ENCODE measurements around the gene IL22RA1. TPM values are rescaled to one million over a fixed set of nuclear protein-coding genes. Genes with fewer than 3 reads are reported as not detected.

Gene IL22RA1
- total RNA-seq, 2 donors from 2014 or later: 0.09 to 0.26 TPM

DNA sequence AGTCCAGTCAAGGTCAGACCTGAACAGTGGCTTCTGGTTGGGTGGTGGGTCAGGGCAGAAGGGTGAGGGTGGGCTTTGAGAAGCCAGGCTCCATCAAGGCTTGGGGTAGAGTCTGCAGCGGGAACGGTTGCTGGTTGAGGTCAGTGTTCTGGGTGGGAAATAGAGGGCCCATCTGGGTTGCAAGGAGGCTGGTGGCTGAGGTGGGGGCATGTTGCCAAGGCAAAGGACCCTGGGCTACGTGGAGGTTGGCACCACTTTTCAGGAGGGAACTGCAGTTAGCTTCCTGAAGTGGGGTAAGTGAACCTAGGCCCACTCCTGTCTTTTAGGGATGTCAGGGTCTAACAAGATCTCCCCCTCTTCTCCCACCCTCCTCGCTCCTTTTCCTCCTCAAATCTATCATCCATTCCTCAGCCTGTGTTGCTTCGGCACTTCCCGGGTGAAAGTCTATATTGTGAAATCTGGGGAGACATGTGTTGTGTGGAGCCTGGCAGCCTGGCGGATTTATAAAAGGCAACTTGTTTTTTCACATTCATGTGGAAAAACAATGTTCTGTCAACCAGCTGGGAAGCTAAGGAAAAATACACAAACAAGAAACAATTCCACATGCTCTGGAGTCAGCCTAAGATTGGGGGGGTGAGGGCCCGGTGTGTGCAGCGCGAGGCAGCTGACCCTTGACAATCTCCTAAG, 1.5 kb downstream of the IL22RA1 start:
- DNase-seq (no peak), ATAC-seq (no peak)
- intact Hi-C loops (cut with DNase I): no loop called here

DNA sequence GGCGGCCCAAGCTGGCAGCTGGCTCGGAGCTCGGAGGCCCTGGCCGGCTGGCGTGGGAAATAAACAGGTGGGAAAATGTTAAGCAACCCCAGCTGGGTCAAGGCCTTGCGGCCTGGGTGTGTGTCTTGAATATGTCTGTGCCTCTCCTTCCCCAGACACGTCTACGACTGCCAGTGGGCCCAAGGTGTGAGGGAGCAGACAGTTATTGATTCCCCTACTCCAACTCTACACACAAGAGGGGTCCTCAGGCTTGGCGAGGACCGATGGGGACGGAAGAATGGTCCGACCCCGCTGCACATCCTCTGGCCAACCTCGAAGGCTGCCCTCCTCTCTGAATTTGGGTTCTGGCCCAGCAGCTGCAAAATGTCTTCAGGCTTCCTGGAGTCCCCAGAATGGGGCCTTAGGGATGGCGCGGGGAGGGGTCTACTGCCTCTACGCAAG, 2.2 kb downstream of the IL22RA1 start:
- ATAC-seq: no peak
- intact Hi-C loops (cut with DNase I): no loop called here
- no peak for DNase-seq

DNA sequence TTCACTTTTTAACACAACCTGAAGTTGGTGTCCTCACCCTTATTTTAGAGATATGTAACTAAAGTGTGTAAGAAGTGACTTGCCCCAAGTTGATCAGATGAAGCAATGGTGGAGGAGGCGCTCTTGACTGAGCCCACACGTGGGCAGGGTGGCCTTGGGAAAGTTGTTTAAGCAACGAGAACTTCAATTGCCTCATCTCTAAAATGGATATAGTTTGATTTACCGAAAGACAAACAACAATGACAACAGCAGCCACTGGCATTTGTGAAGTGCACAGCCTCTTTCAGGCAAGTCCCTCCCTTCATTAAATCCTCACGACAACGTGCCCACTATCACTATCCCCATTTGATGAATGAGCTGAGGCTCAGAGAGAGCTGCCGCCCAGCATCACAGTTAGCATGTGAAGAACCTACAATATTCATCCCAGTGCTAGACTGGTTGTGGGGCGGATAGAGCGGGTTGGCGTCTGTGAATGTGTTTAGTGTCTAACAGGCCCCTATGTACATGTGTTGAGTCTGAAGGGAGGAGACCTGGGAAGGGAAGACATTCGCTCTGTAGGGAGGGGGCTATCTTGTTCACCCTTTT, 3.0 kb downstream of the IL22RA1 start:
- ATAC-seq (no peak), DNase-seq (no peak)
- intact Hi-C loops (cut with DNase I): no loop called here

DNA sequence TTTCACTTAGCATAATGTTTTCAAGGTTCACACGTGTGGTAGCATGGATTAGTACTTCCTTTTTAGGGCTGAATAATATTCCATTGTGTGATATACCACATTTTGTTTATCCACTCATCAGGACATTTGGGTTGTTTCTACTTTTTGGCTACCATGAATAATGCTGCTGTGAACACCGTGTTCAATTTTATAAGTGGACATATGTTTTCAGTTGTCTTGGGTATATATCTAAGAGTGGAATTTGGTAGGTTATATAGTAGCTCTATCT, 3.8 kb downstream of the IL22RA1 start:
- intact Hi-C loops (cut with DNase I): no loop called here
- DNase-seq: no peak
- ATAC-seq: no peak

DNA sequence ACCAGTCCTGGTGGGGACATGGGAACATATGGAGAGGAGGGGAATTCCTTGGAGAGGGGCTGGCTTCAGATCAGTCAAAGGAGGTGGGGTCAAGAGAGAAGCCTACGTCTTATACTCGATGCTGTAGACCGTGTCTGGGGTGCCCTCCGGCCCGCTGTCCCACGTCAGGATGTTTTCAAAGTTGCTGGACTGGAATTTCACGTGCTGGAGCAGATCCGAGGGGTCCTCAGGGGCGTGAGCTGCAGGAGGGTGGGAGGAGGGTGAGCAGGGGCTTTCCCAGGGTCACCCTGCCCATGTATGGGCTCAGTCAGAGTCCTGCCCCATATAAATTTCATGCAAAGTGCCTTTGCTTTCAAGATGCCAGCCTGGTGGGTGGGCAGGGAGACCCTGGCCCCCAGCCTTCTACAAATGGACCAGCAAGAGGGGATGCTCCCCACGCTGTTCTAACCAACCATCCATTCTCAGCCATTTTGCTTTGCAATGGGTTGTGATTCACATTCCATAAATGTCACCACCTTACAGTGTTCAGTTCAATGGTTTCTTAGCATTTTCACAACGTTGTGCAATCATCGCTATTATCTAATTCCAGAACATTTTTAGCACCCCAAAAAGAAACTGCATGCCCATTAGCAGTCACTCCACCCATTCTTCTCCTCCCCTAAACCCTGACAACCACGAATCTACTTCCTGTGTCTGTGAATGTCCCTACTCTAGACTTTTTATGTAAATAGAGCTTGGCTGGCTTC, 4.3 kb downstream of the IL22RA1 start:
- ATAC-seq (no peak), DNase-seq (no peak)
- intact Hi-C loops (cut with DNase I): no loop called here

DNA sequence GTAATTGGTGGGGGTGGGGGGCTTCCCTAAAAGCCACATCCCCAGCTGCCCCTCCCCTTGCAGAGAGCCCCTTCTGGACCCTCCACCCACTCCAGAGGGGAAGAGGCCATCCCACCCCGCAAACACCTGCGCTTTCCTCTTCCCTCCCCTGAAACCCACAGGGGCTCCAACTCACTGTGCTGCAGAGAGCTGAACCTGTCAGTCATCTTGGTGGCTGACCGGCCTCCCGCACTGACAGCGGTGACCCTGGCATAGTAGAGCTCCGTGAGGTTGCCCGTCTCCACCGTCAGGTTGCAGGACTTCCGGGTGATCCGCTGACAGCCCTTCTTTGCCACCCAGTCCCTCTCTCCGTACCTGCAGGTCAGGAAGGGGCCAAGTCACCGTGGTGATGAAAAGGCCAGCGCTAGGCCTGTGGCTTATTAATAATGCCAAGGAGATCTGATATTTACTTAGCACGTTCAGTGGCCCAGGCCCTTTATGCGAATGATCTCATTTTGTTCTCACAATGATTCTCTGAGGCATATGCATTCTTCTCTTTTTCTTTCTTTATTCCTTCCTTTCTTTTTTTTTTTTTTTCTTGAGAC, 5.9 kb downstream of the IL22RA1 start:
- intact Hi-C loops (cut with DNase I): no loop called here
- ATAC-seq (no peak), DNase-seq (no peak)

DNA sequence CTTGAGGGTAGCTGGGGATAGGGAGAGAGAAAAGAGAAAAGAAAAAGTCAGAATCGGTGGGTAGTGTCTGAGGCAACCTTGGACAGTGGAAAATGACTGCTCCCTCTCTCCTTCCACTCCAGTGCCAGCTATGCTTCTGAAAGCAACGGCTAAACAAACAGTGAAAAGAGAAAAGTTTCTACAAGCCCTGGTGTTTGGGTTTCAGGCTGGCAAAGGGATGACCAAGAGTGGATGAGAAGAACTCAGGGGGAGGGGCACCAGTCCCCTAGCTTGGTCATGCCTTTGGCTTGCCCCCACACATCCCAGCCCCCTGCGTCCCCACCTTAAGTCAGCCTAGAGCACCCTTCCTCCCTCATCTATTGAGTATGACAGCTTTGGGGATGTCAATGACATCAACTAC, 8.6 kb downstream of the IL22RA1 start:
- ATAC-seq (no peak), DNase-seq (no peak)
- intact Hi-C loops (cut with DNase I): no loop called here

DNA sequence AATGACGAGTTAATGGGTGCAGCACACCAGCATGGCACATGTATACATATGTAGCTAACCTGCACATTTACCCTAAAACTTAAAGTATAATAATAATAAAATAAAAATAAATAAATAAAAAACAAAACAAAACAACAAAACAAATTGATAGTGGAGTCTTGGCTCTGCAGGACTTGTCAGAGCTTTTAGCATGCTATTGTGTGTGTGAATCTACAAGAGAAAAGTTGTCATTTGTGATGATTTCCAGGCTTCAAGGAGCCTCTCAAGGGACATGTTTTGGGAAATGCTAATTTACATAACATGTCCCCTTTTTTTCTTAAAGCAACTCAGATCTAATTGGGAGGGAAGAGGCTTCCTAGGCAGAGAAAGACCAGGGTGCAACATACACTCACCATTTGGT, 9.1 kb downstream of the IL22RA1 start:
- intact Hi-C loops (cut with DNase I): no loop called here
- ATAC-seq: no peak
- no peak for DNase-seq

DNA sequence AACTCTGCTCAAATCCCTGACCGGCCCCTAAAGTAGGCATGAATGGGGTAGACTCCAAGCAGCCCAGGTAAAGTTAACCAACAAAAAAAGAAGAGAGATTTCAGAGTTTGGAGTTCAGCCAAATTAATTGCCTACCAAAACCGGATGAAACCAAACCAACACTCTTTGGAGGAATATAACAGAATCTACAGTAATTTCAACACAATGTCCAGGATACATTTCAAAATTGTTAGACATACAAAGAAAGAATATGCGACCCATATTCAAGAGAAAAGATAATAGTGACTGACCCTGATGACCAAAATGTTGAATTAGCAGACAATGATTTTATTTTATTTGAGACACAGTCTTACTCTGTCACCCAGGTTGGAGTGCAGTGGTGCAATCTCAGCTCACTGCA, 12.6 kb downstream of the IL22RA1 start:
- ATAC-seq (no peak), DNase-seq (no peak)
- intact Hi-C loops (cut with DNase I): no loop called here

DNA sequence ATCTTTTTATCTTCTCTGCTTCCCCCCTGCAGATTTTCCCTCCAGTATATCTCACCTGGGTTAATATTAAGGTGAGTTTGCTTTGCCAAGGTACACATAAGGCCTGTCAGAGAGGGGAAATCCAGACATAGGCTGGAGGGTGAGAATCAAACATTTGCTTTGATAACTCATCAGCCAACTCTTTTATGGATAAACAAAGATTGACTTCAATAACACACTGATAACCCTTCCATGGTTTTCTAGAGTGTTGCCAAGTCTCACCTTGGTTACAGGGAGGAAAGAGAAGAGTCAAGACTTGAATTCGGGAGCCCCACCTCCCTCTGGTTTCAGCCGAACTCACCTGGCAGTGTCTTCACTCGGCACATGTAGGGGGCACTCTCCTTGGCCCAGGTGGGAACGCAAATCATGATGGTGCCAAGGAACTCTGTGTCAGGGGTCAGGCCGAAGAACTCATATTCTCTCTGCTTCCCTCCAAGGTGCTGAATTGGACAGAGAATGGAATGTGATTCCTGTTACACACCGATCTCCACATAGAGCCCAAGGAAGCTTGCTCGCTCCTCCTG, 15.1 kb downstream of the IL22RA1 start:
- no peak for ATAC-seq
- intact Hi-C loops (cut with DNase I): no loop called here

DNA sequence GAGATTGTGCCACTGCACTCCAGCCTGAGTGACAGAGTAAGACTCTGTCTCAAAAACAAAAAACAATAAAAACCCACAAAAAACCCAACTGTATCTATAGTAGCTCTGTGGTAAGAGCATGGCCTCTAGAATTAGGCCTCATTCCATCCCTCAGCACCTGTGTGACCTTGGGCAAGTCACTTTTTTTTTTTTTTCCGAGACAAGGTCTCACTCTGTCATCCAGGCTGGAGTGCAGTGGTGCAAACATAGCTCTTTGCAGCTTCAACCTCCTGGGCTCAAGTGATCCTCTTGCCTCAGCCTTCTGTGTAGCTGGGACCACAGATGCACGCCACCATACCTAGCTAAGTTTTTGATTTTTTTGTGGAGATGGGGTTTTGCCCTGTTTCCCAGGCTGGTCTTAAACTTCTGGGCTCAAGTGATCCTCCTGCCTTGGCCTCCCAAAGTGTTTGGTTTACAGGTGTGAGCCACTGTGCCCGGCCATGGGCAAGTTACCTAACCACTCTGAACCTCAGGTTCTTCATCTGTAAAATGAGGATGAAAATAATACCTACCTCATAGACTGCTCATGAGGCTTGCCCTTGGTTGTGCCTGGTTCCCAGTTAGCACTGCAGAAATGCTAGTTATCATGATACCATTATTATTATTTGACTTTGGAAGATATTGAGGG, 15.7 kb downstream of the IL22RA1 start:
- DNase-seq (no peak), ATAC-seq (no peak)
- intact Hi-C loops (cut with DNase I): no loop called here

More for the DNA sequence above, 15.1 kb downstream of the IL22RA1 start:
- no peak for DNase-seq

DNA sequence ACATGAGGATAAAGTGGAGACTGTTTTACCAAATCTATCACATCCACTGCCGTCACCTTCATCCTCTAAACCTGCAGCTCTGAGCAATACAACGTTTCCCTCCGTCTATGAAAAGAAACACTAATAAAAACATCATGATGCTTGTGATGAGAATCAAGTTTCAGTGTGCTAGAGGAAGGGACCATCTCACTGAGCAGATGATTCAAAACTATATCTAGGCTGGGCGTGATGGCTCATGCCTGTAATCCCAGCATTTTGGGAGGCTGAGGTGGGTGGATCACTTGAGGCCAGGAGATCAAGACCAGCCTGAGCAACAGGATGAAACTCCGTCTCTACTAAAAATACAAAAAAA, 16.3 kb downstream of the IL22RA1 start:
- intact Hi-C loops (cut with DNase I): no loop called here
- no peak for DNase-seq
- ATAC-seq: no peak

DNA sequence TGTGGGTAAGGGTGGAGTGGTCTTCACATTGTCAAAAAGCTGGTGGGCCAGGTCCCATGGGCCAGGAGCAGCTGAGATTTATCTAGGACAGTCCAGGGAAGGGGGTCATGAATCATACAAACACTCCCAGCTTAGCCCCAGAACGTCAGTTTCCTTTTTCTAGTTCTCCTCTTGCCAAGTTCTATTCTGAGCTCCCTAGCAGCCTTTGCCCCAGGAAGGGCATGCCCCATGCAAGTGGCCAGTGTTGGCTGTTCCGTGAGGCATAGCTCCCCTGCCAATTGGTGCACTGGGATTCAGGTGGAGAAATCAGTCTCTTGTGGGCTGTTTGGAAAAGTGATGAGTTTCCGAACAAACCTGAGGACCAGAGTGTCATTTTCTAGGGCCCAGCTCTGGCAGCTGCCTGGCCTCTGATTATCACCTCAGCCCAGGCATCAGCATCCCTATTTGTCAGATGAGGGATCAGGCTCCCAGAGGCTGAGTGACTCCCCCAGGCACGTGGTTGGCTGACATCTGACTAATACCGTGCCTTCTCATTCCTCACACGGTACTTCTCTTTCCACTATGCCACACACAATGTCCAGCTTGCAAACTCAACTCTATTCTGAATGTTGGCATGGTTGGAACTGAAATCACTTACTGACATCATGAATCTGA, 16.8 kb downstream of the IL22RA1 start:
- intact Hi-C loops (cut with DNase I): no loop called here
- ATAC-seq: peak; percentile 84 to 87
- DNase-seq: no peak

DNA sequence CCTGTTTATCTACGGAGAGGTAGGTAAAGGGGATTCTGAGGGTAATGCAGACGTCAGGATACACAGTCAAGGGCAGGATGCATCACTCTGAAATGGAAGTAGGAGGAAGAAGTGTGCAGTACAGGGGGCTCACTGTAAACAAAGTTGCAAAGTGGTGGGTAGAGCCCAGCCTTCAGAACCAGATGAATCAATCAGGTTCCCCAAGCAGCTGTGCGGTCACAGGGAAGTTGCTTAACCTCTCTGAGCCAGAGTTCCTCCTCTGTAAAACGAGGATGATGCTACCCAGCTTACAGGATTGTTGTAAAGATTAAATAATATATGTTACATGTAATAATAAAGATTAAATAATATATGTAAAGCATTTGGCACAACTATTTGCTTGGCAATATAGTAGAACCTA, 17.5 kb downstream of the IL22RA1 start:
- ATAC-seq (no peak), DNase-seq (no peak)
- intact Hi-C loops (cut with DNase I): no loop called here

DNA sequence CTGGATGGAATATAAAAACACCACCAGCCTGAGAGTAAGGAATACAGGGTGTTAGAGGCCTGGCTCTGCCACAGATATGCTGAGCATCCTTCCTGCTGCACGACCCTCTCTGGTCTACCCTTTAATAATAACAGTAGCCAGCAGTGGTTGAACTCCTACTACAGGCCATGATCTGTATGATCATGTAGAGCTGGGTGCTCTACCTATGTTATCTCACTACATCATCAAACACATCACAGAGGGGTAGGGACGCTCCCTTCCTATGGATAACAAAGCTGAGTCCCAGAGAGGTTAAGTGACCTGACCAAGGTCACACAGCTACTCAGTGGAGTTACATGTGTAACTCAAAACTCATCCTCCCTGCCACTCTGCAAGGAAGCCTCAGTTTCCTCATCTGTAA, 18.0 kb downstream of the IL22RA1 start:
- DNase-seq: no peak
- no peak for ATAC-seq
- intact Hi-C loops (cut with DNase I): no loop called here

DNA sequence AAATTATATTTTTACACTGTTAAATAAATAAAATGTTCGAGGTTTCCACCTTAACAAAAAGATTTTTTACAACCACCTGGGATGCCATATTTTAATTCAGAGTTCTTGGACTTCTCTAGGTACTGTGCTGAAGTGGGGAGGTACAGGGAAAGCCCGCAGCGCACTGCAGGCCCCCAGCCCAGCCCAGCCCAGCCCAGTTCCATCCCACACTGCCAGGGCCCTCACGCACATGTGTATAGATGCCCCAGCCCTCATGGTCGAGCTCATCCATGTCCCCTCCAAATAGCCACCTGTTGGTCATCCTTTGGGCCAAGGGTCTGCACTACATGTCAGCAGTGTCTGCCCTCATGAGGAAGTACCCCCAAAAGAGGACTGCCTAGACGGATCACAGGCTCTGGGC, 19.3 kb downstream of the IL22RA1 start:
- ATAC-seq: no peak
- no peak for DNase-seq
- intact Hi-C loops (cut with DNase I): no loop called here

DNA sequence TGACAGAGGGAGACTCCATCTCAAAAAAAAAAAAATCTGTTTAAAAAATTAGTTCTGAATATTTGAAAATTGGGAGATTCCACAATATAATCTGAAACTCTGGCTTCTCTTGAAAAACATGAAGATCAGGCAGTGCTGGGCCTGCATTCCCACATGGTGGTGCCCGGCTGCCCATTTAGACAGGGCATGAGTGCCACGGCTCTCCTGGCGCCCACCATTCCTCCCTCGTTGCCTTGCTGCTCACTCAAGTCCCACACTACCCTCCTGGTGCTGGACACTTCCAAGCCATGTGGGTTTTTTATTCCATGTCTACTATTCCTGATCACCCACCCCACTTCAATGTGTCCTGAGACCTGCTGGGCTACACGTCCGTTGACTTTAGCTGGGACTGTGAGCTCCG, 20.2 kb downstream of the IL22RA1 start:
- ATAC-seq: no peak
- intact Hi-C loops (cut with DNase I): no loop called here
- no peak for DNase-seq

DNA sequence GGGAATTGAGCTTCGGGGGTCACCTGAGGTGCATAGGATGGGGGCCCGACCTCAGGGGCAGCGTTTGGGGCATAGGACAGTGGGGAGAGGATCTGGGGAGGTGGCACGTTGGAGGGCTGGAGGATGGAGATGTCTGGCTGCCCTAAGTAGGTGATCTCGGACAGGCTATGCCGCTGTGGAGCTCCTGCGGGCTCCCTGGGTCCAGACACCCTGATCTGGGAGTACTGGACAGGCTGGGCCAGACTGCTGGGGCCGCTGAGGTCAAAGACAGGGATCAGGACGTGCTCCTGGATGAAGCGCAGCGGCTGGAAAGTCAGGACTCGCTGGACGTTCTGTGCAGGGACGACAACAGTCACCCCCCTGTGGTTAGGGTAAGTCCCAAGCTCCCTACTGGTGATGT, 21.5 kb downstream of the IL22RA1 start:
- no peak for DNase-seq
- intact Hi-C loops (cut with DNase I): no loop called here
- ATAC-seq: no peak

DNA sequence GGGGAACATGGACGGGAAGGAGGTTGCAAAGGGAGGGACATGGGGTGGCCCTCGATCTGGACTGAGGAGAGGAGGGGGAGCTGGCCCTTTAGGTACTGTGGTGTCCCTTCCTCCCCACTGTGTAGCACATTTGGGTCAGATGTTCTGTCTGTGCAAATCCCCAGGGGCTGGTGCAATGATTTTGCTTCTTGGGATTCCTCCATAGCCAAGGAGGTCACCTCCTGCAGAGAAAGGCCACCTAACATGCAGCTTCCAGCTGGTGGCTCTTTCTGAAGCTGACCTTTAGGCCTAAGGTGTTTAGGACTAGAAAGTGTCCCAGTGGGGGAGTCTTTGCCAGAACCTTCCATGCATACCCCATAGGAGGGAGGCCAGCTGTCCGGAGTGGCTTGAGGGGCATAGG, 22.0 kb downstream of the IL22RA1 start:
- DNase-seq (no peak), ATAC-seq (peak in 1 of 2 donors; percentile 20)
- intact Hi-C loops (cut with DNase I): no loop called here

Measured in left cardiac atrium (tissue), 4 donors.